C1 segment of cervical spinal cord (tissue), 14 donors: Measurements from ENCODE around the gene PITPNM2.

ENCODE experiments used
- DNase-seq, 14 donors: peaks; one replicate each; lab custom pipeline; 2025; lab: John Stamatoyannopoulos, UW

PITPNM2 gene

GRCh38 chr12:123143736-123144461 lies 7.0 kb downstream of the PITPNM2 start:
- no peak for DNase-seq

DNA sequence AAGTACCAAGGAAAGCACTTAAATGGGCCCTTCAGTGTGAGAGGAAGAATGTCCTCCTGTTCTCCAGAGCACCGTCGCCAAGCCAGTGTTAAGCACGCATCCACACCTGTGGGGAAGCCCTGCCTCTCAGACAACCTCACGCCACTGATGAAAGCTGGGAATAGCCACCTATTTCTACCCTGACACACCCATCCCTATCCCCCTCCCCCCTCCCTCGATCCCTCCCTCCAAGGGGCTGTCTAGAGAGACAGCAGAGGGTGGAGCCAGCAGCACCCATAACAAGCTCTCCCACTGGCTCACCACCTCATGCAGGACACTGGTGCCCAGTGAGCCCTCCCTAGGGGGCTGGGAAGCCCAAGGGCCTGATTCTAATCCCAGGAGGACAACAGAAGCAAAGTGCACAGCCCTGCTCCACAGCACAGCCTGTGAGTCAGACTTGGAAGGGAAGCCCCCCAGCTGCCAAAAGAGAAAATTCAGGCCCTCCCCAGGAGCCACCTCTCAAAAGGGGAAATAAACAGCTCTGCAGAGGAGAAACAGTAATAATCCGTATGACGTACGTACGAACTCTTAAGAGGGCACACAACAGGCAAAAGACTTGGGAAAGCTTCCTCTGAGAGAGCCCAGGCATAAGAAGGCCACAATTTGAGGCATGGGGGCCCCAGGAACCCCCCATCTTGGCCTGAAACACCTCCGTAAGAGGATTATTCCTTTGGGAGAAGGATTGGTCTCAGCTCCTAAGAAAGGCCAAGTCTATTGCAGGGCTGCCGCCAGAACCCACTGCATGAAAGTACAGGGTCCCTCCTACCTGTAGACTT lies 7.8 kb downstream of the PITPNM2 start:
- peak in 3 of 14 donors; percentile 12 to 46 (median 20) for DNase-seq

GRCh38 chr12:123142518-123142840 lies 8.4 kb downstream of the PITPNM2 start:
- no peak for DNase-seq

- DNase-seq: peak in 4 of 14 donors; percentile 22 to 74 (median 34)
Observed at GRCh38 chr12:123141615-123142517, 9.0 kb downstream of the PITPNM2 start.

- no peak for DNase-seq
Observed at GRCh38 chr12:123140676-123141614, 9.9 kb downstream of the PITPNM2 start.

- DNase-seq: peak in 2 of 14 donors; percentile 21 to 22
Observed at GRCh38 chr12:123139926-123140675, 10.8 kb downstream of the PITPNM2 start.

DNA sequence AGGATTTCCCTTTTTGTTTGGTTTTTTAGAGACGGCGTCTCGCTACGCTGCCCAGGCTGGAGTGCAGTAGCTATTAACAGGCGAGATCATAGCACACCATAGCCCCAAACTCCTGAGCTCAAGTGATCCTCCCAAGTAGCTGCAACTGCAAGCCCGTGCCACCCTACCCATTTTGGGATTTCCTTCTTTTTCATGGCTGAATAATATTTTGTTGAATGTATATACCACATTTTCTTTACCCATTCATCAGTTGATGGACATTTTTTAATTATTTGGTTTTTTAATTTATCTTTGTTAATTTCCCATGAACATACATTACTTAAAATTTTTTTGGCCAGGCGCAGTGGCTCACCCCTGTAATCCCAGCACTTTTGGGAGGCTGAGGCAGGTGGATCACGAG lies 15.2 kb downstream of the PITPNM2 start:
- no peak for DNase-seq

- no peak for DNase-seq
Observed at GRCh38 chr12:123134826-123135225, 16.1 kb downstream of the PITPNM2 start.

DNA sequence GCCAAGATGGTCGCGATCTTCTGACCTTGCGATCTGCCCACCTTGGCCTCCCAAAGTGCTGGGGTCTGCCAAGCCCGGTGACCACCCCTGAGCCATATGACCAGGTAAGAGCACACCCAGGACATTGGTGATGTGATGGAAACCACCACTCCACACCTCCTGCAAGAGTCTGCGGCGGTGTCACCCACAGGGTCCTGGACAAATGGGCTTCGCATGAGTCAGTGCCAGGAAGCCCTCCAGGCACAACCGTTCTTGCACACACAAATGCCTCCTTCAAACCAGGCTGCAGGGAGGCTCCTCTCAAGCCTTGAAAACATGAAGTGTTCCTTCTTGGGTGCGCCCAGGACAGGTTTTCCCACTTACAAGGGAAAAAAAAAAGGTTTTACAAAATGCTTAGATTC lies 16.6 kb downstream of the PITPNM2 start:
- DNase-seq: no peak

- no peak for DNase-seq
Observed at GRCh38 chr12:123133701-123134100, 17.2 kb downstream of the PITPNM2 start.

GRCh38 chr12:123132951-123133619 lies 17.8 kb downstream of the PITPNM2 start:
- no peak for DNase-seq

DNA sequence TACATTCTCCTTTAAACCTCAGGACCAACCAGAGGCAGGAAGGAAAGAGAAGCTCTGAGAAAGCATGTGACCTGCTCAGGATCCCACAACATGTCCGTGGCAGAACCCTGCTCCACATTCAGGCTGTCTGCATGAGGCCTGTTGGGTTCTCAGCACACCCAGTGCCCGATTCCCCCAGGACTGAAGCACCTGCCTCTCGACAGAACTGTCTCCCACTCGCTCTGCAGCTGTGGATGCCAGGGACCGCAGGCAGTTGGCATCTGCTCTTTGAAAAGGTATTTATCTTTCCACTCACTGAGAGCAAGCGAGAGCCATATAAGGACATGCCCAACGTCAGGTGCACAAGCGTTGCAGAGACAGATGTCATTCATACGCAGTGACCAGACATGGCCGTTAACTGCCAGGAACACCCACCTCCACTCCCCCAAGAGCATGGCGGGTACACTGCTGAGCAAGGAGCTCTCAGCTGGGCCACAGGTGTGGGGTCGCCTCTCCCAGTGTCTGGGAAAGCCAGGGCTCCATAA lies 18.9 kb downstream of the PITPNM2 start:
- no peak for DNase-seq

DNA sequence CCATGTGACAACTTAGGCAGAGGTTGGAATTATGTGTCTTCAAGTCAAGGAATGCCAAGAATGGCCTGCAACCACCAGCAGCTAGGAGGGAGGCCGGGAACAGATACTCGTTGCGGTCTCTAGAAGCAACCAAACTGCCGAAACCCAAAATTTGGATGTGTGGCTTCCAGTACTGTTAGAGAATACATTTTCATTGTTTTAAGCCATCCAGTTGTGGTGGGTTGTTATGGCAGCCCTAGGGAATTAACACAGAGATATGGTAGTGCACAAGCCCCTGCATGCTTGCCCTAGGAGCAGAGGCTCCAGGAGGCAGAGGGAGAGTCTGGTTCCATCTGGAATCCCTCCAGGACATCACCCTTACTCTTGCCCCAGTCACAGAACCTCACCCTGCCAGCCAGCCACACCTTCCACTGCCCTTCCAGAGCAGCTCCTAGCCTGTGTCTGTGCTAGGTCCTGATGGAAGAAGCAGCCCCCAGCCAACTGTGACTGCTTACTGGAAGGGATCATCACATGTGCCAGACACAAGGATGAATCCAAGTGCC lies 19.5 kb downstream of the PITPNM2 start:
- peak in 1 of 14 donors; percentile 41 for DNase-seq

DNA sequence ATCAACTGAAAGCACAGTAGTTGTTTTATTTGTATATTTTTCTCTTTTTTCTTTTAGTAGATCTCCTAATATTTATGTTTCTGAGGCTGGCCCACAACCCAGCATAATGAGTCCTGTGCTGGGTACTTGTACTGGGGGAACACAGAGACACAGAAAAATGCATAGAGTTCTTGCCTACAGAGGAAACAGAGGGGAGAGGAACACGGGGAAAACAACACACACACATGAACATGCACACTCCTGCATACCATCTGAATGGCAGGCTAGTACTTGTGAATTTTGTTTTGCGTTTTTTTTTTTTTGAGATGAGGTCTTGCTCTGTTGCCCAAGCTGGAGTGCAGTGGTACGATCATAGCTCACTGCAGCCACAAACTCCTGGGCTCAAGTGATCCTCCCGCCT lies 21.3 kb downstream of the PITPNM2 start:
- no peak for DNase-seq

GRCh38 chr12:123127182-123127495 lies 23.8 kb downstream of the PITPNM2 start:
- DNase-seq: no peak

DNA sequence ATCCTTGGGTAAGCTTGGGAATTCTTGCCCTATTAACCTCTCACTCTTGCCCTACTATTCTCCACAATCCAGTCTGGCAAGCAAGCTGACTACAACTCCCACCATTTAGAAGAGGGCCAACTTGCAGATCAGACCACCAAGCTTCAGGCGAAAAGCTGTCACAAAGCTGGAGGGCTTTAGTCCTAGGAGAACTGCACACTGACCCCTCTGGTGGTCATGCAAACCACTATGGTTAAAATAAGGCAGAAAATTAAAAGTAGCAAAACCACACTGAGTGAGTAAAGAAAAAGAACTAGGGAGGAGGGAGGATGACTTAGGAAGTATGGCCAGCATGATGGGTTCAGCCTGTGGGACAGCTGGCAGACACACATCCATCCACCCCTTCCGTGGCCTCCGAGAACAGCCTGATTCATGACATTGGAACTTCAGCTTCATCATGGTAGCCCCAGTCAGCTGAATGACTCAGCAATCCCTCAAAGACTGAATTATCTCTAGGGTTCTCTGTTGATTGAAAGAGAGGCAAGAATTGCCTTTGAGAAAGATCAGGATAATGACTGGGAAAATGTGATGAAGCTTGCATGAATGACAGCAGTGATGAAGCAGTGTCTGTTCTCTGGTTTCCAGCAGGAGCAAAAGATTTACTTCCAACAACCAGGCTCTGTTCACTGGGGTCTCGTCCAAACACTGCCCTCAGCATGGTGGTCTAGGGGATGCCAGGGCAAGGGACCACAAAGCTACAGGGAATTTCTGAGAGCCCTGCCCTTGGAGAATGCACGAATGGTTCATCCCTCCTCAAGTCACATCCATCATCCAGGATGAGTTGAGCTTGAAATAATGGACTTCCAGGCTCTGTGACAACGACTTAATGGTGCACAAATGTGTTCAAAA lies 24.4 kb downstream of the PITPNM2 start:
- peak in 3 of 14 donors; percentile 21 to 72 (median 49) for DNase-seq

GRCh38 chr12:123122626-123123025 lies 28.3 kb downstream of the PITPNM2 start:
- DNase-seq: no peak

DNA sequence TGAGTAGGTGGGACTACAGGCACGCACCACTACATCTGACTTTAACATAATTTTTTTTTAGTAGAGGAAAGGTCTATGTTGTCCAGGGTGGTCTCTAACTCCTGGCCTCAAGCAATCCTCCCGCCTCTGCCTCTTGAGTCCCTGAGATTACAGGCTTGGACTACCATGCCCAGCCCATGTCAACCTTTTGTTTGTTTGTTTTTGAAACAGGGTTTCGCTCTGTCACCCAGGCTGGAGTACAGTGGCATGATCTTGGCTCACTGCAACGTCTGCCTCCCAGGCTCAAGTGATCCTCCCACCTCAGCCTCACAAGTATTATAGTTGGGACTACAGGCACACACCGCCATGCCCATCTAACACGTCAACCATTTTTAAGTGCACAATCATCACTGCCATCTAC lies 29.2 kb downstream of the PITPNM2 start:
- no peak for DNase-seq
